Activated naive CD8-positive, alpha-beta T cell treated with anti-CD3 and anti-CD28 coated beads for 36 hours (primary cell): ENCODE results near the gene SLC39A11. TPM values are rescaled to one million over a fixed set of nuclear protein-coding genes. Genes with fewer than 3 reads are reported as not detected.
"Not testable (repeated sequence)": the region's sequence is repeated elsewhere in the genome, so short reads cannot be mapped to it uniquely, and the experiment has no call there.

Experiments used
- DNase-seq: peaks from one replicate; pipeline ENCODE4 v3.0.0; 2021
- H3K27ac Mint-ChIP-seq: one replicate; pipeline ENCODE4 v1.8.0; 2022; ENCODE audit warnings: mild to moderate bottlenecking, moderate library complexity, mixed read lengths
- H3K27me3 Mint-ChIP-seq: one replicate; pipeline ENCODE4 v1.8.0; 2022; ENCODE audit warnings: mild to moderate bottlenecking, mixed read lengths
- H3K36me3 Mint-ChIP-seq: one replicate; pipeline ENCODE4 v1.8.0; 2021; ENCODE audit warnings: mild to moderate bottlenecking, mixed read lengths
- H3K4me1 Mint-ChIP-seq: one replicate; pipeline ENCODE4 v1.8.0; 2021; ENCODE audit warnings: mixed read lengths
- H3K4me3 Mint-ChIP-seq: one replicate; pipeline ENCODE4 v1.8.0; 2022; ENCODE audit warnings: mild to moderate bottlenecking, moderate library complexity, mixed read lengths
- H3K9me3 Mint-ChIP-seq: one replicate; pipeline ENCODE4 v1.8.0; 2022; ENCODE audit warnings: mixed read lengths
- total RNA-seq, 2 experiments: library from RNA; stranded (reverse); gene quantifications; one replicate each; pipeline ENCODE4 v1.2.3, GENCODE V29; 2021

SLC39A11 gene
- total RNA-seq, 2 experiments from 2014 or later, result 15.3 to 15.4 TPM

DNA sequence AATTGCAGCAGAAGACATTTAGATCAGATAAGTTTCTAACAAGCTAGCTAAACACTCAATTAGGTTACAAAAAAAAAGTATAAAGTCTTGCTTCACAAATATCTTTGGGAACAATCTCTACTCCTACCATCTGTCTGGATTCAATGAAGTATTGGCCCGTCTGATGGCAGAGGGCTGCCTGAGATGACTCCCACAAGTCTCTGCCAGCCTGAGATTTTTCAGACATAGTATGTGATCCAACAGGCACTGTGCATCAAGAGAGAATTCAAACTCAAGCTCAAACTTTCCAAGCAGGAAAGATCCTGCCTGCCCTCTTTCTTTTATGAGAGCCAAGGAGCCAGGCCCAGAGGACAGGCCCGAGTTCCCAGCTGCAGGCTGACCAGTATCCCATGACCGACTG is 22.6 kb downstream of the SLC39A11 start:
- H3K27me3 Mint-ChIP-seq, result no peaks in the 10 kb centered on the region
- peaks cover 2% of the 10 kb centered on the region for H3K9me3 Mint-ChIP-seq
- no peak overlapping the region for H3K4me3 Mint-ChIP-seq
- H3K36me3 Mint-ChIP-seq, result peaks cover 32% of the 10 kb centered on the region
- H3K27ac Mint-ChIP-seq, result no peak overlapping the region
- H3K4me1 Mint-ChIP-seq, result no peaks in the 10 kb centered on the region
- no peak for DNase-seq

DNA sequence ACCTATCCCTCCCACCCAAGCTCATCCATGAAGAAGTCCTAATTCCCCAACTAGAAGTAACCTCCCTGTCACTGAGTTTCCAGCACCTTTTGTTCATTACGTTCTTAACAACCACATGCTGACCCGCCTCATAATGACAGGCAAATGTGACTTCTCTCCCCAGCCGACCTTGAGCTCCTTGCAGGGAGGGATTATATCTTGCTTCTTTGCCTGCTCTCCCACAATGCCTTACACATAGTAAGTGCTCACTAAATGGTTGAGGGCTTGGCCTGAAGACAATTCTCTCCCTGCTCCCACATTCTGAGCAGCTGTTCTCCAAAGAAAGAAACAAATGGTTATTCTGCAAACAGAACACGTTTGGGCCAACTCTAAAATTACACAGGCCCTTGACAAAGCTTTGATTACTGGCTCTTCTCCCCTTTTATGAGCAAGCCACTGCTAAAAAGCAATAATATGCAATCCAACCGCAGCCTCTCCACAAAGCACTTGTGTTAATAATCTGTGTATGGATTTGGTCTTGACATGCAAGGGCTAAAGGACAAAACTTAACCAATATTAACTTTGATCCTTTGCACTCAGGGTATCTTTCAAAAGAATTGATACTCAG is 23.2 kb downstream of the SLC39A11 start:
- Mint-ChIP-seq H3K4me3 (no peak overlapping the region), H3K27me3 (no peaks in the 10 kb centered on the region), H3K4me1 (peaks cover 2% of the 10 kb centered on the region), H3K27ac (no peak overlapping the region), H3K9me3 (peaks cover 2% of the 10 kb centered on the region), H3K36me3 (peaks cover 32% of the 10 kb centered on the region)
- DNase-seq, result no peak

- H3K4me1 Mint-ChIP-seq, result peaks cover 8% of the 10 kb centered on the region
- no peak for DNase-seq
- no peak overlapping the region for H3K27ac Mint-ChIP-seq
- peaks cover 2% of the 10 kb centered on the region for H3K9me3 Mint-ChIP-seq
- no peak overlapping the region for H3K4me3 Mint-ChIP-seq
- peaks cover 29% of the 10 kb centered on the region for H3K36me3 Mint-ChIP-seq
- no peaks in the 10 kb centered on the region for H3K27me3 Mint-ChIP-seq
Observed at GRCh38 chr17:73068322-73069153, 23.9 kb downstream of the SLC39A11 start.

DNA sequence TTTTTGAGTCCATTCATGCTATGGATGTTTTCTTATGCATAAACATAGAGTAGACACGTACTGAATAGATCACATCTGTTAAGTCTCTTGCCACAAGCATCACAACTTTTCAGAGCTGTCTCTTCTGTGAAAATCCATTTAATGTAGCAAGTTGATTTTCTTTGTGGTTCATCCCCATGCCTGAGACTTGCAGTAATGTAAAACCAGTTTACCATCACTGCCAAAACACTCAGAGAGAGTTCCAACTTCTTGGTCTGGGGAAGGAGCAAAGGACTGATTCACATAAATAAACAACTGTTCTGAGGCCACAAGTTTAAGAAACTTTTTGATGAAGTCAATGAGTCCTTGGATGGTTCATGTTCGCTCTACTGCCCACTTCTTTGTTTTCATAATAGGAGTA is 24.8 kb downstream of the SLC39A11 start:
- not testable (repeated sequence) for H3K4me3 Mint-ChIP-seq

DNA sequence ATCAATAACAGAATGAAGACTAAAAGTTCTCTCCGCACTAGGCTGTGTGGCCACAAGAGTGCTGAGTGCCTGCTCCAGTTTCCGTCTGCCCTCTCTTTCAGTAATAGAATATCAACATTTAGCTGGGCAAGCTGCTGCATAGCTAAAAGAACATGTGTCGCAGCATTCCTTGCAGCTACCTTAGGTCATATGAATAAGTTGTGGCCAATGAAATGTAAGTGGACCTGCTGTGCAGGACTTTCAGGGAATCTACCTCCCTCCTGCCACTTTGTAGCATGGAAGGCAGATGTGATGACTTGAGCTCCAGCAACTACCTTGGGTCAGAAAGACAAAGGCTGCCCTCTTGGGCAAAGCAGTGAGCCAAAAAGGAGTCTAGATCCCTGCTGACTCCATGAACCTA is 25.4 kb downstream of the SLC39A11 start:
- Mint-ChIP-seq H3K36me3 (peaks cover 25% of the 10 kb centered on the region), H3K4me1 (peaks cover 8% of the 10 kb centered on the region), H3K9me3 (peaks cover 2% of the 10 kb centered on the region), H3K27me3 (no peaks in the 10 kb centered on the region), H3K27ac (no peak overlapping the region), H3K4me3 (no peak overlapping the region)
- no peak for DNase-seq

More for the DNA sequence above, 24.8 kb downstream of the SLC39A11 start:
- not testable (repeated sequence) for H3K27me3 Mint-ChIP-seq, H3K9me3 Mint-ChIP-seq, H3K27ac Mint-ChIP-seq, DNase-seq, H3K4me1 Mint-ChIP-seq
- peaks cover 29% of the 10 kb centered on the region for H3K36me3 Mint-ChIP-seq

DNA sequence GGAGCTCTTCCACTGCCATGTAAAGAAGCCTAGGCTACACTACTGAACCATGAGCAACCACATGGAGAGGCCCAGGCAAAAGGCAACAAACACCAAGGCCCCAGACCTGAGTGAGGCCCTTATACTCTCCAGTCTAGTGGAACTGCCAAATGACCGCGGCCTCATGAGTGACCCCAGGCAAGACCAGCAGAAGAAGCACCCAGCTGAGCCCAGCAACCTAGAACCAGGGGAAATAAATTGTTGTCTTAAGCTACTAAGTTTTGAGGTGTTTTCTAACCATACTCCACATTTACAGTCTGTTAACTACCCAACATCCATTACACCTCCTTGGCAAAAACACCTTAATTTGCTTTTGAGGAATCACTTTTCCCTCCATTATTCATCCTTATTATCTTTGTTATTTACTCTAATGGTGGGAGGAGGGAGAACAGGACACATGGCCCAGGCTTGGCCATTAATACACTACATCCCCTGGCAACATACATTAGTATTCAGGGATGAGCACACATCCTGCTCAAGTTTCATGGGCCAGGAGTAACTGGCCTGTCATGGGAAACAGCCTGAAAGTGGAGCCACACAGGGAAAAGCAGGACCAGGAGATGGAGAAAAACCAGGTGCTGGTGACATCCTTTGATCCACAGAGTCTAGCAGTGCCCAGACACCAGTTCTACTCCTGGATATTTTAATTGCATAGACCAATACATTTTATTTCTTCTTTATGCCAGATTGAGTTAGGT is 26.2 kb downstream of the SLC39A11 start:
- no peaks in the 10 kb centered on the region for H3K9me3 Mint-ChIP-seq
- DNase-seq, result no peak

DNA sequence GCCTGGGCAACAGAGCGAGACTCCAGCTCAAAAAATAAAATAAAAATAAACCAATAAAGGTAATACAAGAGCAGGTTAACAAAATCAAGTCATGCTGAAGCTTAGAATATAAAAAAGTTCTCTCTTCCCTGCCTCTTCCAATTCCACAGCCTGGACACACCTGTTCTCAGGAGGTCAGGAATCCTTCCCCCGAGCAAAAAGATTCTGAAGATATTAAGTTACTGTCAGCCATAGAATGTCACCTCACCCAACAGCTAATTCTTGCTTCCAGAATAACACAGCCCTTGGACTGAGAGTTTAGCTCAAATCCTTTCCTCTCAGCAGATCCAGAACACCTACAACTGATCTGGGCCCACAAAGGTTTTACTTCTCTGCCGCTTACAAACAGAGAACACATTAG is 27.1 kb downstream of the SLC39A11 start:
- no peak overlapping the region for H3K27ac Mint-ChIP-seq
- H3K4me3 Mint-ChIP-seq, result no peak overlapping the region
- no peaks in the 10 kb centered on the region for H3K9me3 Mint-ChIP-seq
- no peaks in the 10 kb centered on the region for H3K27me3 Mint-ChIP-seq
- H3K36me3 Mint-ChIP-seq, result peaks cover 18% of the 10 kb centered on the region
- peaks cover 11% of the 10 kb centered on the region for H3K4me1 Mint-ChIP-seq
- DNase-seq, result no peak

More for the DNA sequence above, 26.2 kb downstream of the SLC39A11 start:
- Mint-ChIP-seq H3K4me3 (no peak overlapping the region), H3K4me1 (peaks cover 11% of the 10 kb centered on the region), H3K27me3 (no peaks in the 10 kb centered on the region), H3K36me3 (peaks cover 18% of the 10 kb centered on the region), H3K27ac (no peak overlapping the region)

DNA sequence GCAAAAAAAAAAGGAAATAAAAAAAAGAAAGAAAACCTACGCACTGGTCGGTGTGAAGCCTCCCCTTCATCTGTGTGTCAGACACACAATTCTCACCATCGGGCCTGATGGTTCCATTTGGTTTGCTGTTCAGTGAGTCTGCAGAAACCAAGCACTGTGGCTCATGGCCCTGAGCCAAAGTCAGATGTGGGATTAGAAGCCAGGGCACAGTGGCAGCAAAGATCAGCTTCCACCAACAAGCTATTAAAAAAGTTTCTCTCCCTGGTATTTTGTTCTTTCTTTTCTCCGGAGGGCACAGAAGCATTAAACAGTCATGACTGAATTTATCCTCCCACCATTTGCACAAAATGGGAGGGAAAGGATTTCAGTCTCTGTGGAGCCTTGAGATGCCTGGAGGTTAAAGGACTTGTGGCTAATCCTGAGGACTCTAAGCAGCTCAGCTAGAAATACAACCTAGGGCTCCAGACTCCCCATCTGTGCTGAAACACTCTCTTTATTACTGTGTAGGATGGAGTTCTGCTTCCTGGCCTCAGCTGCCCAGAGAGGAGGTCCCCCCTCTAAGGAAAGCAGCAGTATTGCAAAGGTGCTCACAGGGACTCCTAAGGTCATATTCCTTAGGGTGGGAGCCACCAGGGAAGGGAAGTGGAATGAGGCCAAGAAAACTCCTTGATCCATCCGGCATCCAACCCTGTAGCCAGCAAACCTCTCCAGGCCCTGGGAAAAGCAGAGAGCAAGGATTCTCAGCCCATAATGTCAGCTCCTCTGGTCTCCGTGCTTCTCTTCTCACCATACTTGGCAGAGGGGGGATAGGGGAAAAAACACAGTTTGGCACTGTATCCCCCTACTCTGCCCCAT is 28.2 kb downstream of the SLC39A11 start:
- H3K36me3 Mint-ChIP-seq, result peaks cover 21% of the 10 kb centered on the region
- no peak overlapping the region for H3K4me3 Mint-ChIP-seq
- no peaks in the 10 kb centered on the region for H3K27me3 Mint-ChIP-seq
- H3K27ac Mint-ChIP-seq, result no peak overlapping the region
- peaks cover 11% of the 10 kb centered on the region for H3K4me1 Mint-ChIP-seq
- H3K9me3 Mint-ChIP-seq, result no peaks in the 10 kb centered on the region
- DNase-seq, result no peak

- Mint-ChIP-seq H3K27ac (no peak overlapping the region), H3K4me1 (peaks cover 11% of the 10 kb centered on the region), H3K36me3 (peaks cover 14% of the 10 kb centered on the region), H3K27me3 (no peaks in the 10 kb centered on the region), H3K4me3 (no peak overlapping the region), H3K9me3 (no peaks in the 10 kb centered on the region)
- DNase-seq, result no peak
Observed at GRCh38 chr17:73062726-73063125, 29.8 kb downstream of the SLC39A11 start.

DNA sequence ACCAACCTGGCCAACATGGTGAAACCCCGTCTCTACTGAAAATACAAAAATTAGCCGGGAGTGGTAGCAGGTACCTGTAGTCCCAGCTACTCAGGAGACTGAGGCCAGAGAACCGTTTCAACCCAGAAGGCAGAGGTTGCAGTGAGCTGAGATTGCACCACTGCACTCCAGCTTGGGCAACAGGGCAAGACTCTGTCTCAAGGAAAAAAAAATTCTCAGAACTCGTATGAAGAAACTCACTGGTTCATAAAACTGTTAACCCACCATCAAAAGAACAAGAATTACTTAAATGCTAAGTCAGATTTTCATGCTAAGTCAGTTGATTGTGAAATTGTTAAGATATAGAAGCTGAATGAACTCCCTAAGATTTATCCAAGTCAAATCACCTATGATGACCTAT is 31.3 kb downstream of the SLC39A11 start:
- H3K4me3 Mint-ChIP-seq, result no peak overlapping the region
- H3K27ac Mint-ChIP-seq, result no peak overlapping the region
- peaks cover 11% of the 10 kb centered on the region for H3K4me1 Mint-ChIP-seq
- H3K27me3 Mint-ChIP-seq, result no peaks in the 10 kb centered on the region
- no peak for DNase-seq
- peaks cover 4% of the 10 kb centered on the region for H3K36me3 Mint-ChIP-seq
- H3K9me3 Mint-ChIP-seq, result no peaks in the 10 kb centered on the region

GRCh38 chr17:73060721-73061120 is 31.8 kb downstream of the SLC39A11 start:
- Mint-ChIP-seq H3K4me3 (no peak overlapping the region), H3K9me3 (no peaks in the 10 kb centered on the region), H3K36me3 (peaks cover 2% of the 10 kb centered on the region), H3K27ac (no peak overlapping the region), H3K27me3 (no peaks in the 10 kb centered on the region), H3K4me1 (peaks cover 11% of the 10 kb centered on the region)
- no peak for DNase-seq

- H3K4me1 Mint-ChIP-seq, result peaks cover 11% of the 10 kb centered on the region
- not testable (repeated sequence) for DNase-seq, H3K27ac Mint-ChIP-seq, H3K27me3 Mint-ChIP-seq, H3K36me3 Mint-ChIP-seq, H3K4me3 Mint-ChIP-seq, H3K9me3 Mint-ChIP-seq
Observed at GRCh38 chr17:73059713-73060112, 32.8 kb downstream of the SLC39A11 start.

DNA sequence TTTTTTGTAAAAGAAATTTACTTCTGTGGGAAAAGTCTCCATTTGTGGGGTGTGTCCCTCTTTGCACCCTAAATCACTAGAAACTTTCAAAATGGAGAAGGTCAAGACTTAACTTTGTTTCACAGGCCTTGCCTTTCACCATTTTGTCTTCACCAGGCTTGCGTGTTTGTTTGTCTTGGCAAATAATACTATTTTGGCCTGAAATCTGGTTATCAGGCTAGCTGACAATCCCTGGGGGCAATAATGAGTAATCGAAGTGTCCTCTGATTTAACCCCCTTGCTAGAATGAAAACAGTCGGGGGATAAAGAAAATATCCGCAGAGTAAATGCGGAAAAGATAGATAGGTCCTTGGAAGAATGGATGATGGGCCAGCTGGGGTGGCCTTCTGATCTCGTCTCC is 34.5 kb downstream of the SLC39A11 start:
- H3K4me3 Mint-ChIP-seq, result no peak overlapping the region
- no peak overlapping the region for H3K27ac Mint-ChIP-seq
- DNase-seq, result no peak
- H3K27me3 Mint-ChIP-seq, result no peaks in the 10 kb centered on the region
- H3K36me3 Mint-ChIP-seq, result peaks cover 2% of the 10 kb centered on the region
- no peaks in the 10 kb centered on the region for H3K9me3 Mint-ChIP-seq
- peaks cover 3% of the 10 kb centered on the region for H3K4me1 Mint-ChIP-seq

GRCh38 chr17:73057196-73057595 is 35.3 kb downstream of the SLC39A11 start:
- Mint-ChIP-seq H3K4me3 (no peak overlapping the region), H3K36me3 (peaks cover 4% of the 10 kb centered on the region), H3K27ac (no peak overlapping the region), H3K27me3 (no peaks in the 10 kb centered on the region), H3K4me1 (peaks cover 3% of the 10 kb centered on the region), H3K9me3 (no peaks in the 10 kb centered on the region)
- no peak for DNase-seq

- Mint-ChIP-seq H3K27ac (no peak overlapping the region), H3K27me3 (no peaks in the 10 kb centered on the region), H3K36me3 (peaks cover 27% of the 10 kb centered on the region), H3K4me3 (no peak overlapping the region), H3K9me3 (peaks cover 4% of the 10 kb centered on the region), H3K4me1 (no peaks in the 10 kb centered on the region)
- no peak for DNase-seq
Observed at GRCh38 chr17:73052923-73053322, 39.6 kb downstream of the SLC39A11 start.
